ENCODE measurements around the gene PHPT1.

DNA sequence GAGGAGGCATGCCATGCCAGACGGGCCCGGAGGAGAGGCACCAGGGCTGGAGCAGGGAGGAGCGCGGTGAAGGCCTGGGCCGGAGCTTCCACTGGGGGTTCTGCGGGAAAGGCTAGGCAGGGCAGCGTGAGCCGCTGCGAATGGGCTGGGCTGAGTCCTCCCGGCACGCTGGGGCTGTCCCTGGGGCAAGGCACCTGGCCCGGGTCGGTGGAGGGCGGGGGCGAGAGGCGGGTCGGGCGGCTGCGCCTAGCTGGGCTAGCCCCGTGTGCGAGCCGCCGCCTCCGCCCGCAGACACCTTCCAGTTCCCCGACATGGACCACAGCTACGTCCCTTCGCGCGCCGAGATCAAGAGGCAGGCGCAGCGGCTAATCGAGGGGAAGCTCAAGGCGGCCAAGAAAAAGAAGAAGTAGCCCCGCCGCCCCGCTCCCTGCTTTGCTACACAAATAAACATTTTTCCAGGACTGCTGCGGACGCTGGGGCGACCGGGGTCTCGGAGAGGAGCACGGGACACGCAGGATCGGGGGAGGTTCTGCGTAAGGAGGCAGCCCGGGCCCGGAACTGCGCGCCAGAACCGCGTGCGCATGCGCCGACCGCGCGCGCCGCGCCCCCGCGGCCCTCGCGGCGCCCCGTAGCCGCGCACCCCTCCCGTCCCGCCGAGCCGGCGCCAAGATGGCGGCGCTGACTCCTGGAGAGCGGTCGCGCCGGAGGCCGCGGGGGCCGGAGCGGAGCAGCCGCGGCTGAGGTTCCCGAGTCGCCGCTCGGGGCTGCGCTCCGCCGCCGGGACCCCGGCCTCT is 41.7 kb upstream of the PHPT1 start, which contains the start of gene RABL6:
- no peak for TF ChIP-seq CTCF (IDR thresholded peaks at IDR 0.05)
- TF ChIP-seq POLR2A (IDR thresholded peaks at IDR 0.05) = no peak

Data from stomach (tissue), 4 donors.